Fibroblast of upper back skin (primary cell): Measurements from ENCODE around the gene PDCD4.

Experiments used
- DNase-seq: peaks from one replicate; pipeline ENCODE4 v3.0.0-alpha.2; 2013

PDCD4 gene

DNA sequence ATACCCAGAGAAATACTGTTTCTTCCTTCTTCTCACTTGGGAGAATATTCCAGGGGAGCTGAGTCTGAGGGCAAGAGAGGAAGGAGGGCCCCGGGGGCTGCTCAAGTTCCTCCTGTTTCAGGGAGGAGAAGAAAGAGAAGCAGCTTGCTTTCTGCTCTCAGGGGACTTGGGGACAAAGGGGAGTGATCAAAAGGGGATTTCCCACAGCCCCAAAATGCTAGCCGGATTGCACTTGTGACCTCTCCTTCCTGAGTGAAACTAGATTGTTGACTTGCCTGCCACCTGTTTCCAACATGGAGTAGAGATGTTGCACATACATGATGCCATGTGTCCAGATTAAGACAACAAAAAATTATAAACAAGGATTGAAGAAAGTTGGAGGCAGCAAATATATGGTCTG, 28.7 kb upstream of the PDCD4 start:
- DNase-seq = no peak

DNA sequence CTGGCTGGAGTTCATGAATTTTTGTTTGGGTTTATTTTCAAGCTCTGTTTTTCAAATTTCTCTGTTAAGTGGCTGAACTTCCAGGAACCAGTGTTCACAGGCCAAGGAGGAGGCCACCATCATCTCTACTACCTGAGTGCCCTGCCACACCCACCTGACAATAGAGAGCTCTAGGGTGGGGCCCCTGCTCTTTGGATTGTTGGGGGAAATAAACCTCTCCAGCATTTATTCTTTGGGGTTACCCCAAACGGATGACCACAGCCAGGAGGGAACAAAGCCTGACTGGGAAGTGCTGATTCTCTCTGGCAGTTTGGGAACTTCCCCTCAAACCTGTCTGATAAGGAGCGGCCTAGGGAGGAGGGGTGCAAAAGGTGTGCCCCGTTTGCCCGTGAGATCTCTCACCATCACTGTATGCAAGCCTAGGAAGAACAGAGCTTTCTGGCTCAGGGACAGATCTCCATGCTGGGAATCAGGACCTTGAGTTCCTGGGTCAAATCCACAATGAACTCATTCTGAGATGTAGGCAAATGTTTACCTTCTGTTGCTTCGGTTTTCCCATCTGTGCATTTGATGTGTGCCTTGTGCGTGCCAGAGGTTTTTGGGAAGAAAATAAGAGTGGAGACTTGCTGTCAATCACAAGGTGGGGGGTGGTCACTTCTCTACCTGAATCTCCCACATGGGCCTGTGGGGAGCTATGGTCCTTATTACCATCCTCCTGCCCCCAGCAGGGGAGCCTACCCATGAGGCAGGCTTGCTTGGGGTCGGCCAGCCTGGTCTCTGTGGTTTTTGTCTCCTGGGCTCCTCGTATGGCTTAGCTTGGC, 27.7 kb upstream of the PDCD4 start:
- no peak for DNase-seq

DNA sequence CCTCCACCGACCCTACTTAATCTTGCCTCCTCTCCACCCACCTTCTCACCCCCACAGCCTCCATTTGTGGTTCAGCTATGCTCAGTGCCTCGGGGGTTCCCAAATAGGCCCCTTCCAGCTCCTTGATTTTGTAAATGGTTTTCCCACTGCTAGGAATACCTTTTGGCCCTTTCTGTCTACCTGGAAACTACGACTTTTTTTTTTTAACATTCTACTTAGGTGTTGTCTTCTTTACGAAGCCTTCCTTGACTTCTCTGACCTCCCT, 27.2 kb upstream of the PDCD4 start:
- DNase-seq = no peak

DNA sequence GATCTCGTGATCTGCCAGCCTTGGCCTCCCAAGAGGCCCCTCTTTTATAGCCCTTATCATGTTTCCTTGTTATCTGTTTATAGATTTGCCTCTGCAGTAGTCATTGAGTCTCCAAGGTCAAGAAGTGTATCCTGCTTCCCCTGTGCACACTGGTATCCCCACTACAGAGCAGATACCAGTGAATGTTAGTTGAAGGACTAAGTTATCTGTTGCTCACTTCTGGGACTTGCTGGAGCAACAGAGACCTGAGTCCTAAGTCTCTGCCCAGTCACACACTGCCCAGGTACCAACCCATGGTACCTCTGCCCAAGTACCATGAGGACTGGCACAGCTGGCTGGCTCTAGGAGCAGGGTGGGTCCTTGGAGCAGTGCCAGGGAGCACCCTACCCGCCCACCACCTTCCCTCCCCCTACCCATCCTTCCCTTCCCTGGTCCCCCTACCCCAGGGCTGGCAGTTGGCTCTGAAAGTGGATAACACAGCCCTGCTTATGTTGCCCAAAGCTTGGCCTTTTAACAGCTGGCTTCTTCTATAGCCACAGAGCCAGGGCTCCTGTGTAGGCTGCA, 26.5 kb upstream of the PDCD4 start:
- DNase-seq = no peak

DNA sequence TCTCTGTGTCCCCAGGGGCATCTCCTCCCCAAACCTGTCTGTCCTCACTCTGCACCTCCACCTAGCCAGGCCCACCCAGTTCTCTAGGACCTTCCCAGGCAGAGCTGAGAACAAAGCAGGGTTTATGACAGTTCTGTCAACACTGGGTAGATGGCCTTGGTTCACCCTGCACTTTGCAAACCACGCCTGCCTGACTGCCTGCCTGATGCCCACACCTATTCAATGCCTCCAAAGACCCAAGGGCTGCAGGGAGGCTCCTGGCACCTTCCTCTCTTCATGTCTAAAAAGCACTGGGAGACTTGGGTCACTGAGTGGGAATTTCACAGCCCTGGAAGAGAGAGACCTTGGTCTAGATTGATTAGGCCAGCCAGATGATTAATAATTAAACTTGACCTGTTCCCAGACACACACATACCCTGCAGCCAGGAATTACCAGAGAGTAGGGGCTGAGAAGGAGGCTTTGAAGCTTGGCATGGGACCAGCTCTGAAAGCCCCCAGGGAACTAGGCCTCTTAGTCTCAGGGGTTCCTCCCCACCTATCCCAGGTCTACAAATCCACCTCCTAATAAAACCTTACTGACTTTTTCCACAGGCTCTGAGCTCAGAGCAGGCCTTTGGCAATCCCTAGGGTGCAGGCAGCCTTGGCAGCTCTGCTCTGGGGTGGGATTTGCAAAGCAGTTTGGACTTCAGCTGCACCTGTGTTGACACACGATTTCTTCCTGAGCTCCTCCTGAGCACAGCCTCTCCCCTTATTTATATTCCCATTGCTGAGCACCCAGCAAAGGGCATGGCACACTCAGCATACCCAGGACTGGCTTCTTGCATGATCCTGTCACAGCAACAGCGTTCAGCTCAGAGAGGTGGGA, 25.7 kb upstream of the PDCD4 start:
- DNase-seq = no peak

DNA sequence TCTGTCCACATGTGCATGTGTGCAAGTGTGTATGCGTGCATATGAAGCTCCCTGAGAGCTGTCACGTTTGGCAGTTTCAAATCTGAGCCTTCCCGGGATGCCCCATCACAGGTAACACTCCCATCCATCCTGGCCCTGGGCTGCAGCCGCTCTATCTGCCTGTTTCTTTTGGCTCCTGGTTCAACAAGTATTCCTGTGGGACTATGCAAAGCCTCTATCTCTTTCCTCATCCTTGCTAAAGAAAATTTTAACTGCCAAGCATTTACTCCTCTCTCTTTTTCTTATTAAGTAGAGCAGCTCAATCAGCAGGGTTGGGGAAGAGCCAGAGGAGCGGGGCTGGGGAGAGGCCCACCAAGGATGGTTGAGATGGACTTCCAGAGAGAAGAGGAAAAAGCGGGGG, 24.4 kb upstream of the PDCD4 start:
- DNase-seq = no peak

DNA sequence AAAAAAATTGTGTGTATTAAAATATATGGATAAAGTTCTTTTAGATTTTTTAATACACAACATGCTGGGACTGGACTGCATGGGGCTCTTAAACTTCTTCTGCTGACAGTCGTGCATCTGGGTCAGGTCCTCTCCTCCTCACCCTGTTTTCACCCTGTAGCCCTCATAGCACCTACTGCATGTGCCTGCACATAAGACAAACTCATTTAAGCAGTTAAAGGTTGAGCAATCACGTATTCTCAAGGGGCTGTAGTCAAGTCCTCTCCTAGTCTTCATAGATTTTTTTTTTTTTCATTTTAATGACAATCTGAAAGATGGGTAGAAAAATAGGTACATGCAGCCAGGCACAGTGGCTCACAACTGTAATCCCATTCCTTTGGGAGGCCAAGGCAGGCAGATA, 23.6 kb upstream of the PDCD4 start:
- DNase-seq = no peak

DNA sequence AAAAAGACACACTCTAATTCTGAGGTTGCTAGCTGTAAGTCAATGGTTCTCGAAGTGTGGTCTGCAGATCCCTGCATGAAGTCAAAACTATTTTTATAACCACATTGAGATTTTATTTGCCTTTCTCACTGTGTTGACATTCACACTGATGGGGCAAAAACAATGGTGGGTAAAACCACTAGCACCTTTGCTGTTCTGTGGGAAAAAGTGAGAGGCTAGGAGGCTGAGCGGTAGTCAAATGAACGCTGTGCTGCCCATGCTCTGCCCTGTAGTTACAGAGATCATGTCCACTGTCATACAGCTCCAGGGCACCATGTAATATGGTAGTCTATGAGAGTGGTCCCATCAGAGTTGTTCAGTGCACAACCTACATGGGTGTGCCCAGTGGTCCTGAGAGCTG, 21.6 kb upstream of the PDCD4 start:
- DNase-seq = no peak

DNA sequence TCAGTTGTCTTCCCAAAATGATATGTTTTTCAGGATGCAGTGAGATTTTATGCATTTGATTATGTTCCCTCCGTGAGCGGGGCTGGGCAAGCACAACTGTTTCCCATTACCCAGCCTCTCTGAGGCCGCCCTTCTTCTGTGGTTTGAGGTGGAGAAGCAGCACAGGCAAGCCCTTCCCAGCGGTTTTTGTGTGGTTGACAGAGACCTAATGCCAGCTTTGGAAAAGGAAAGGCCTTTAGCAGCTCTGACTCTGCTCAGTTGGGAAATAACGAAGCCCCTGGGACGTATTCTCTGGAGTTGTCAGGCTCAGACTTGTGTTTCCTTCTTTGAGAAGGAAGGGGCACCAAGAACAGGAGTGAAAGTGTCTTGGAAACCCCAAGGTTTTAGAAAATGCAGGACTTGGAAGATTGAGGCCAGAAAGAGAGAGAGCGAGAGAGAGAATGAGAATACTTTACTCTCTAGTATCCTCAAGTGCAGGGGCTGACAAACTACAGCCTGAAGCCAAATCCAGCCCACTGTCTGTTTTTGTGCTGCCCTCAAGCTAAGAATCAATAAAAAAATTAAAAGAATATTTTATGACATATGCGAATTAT, 20.6 kb upstream of the PDCD4 start:
- peak; percentile 58 for DNase-seq

DNA sequence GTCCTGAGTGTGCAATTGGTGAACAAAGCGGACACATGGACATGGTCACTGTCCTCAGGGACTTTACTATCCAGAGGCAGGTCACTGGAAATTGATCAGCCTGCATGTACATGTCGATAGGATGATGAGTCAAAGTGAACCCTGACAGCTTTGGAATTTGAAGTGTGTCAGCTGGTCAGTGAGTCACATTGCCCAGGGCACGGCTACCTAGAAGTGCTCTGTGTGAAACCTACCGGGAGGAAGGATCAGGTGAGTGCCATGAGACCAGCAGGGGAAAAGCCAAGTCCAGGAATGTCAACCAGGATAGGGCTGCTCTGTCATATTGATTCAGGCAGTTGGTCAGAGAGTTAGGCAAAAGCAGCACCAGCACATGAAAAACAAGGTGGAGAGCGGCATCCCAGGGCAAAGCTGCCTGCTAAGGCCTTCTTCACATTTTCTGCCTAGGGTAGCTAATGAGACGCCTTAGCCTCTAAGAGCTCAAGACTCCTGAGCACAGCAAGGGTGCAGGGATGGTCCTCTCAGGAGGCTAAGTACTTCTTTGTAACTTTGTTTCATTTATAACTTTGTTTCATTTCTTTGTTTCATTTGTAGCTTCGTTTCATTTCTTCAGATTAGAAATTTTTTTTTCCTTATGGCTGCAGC, 19.4 kb upstream of the PDCD4 start:
- DNase-seq = no peak

DNA sequence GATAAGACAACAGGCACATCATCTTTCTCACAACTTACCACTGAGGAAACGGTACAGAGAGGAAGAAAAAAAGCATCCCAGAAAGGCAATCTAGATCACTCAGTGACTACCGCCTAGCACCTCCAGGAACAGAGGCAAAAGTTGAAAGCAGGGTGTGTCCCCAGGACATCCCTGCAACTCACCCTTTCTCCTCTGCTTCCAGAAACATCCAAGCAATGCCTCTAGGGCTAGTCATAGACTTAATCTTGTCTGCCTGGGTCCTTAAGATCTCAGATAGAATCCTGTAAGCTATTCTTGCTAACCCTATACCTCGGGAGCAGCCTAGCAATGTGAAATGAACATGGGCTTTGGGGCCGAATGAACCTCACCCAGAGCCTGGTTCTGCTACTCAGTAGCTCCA, 18.8 kb upstream of the PDCD4 start:
- no peak for DNase-seq

DNA sequence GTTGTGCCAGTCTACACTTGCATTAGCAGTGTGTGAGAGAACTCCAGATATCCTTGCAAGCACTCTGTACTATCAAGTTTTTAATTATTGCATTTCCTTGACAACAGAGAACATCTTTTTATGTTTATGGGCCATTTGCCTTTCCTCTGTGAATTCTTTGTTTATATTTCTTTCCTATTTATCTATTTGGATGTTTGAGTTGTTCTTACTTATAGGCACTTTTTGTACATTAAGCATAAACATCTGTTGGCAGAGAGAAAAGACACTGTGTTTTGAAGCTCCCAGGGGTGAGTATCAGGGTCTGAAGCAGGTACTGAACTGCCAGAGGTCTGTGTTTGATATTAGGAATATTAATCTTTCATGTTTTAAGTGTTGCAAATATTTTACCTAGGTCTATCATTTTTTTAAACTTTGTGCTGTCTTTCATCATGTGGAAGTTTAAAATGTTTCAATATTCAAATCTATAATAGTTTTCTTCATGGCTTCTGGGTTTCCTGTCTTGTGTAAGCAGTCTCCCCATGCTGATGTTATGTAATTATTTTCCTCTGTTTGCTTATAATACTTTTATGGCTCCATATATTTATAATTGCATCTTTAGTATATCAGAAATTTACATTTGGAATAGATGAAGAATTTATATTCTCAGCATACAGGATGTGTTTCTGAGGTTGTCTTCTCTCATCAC, 17.7 kb upstream of the PDCD4 start:
- no peak for DNase-seq

DNA sequence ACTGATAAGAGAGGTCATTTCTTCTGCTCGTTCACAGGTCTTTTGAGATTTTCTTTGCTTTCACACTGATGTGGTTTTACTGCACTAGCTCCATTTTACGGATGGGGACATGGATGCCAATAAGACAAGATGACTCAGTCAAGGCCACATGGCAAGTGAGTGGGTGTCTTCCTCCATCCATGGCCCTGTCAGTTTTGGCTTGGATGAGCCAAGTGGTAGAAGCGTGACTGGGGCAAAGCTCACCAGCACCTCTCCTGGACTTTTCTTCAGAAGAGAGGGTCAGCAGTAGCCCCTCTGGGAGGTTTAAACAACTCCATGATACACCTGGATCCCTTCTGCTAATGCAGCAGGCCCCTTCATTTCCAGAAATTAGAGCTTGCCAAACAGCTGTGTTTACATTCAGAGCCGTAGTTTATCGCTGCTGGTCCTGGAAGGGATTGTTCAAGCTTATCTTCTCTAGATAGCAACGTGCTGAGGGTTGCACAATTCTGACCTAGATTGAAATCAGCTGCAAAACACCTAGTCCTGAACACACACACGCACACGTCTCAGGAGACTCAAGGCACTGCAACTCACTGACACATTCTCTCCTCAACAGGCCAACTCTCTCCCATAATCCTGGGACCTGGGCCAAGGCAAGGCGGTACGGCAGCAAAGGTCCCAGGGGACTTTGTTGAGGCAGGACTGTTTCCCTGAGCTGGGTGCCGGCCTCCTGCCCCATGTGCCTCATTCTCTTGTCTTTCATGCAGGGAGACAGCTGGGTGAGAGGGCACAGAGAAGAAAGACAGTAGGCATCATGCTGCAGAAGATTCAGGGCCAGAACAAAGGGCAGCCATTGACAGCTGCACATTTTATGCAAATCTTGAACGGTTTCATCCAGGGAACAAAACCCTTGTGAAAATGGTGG, 14.2 kb upstream of the PDCD4 start:
- DNase-seq = peak; percentile 48

DNA sequence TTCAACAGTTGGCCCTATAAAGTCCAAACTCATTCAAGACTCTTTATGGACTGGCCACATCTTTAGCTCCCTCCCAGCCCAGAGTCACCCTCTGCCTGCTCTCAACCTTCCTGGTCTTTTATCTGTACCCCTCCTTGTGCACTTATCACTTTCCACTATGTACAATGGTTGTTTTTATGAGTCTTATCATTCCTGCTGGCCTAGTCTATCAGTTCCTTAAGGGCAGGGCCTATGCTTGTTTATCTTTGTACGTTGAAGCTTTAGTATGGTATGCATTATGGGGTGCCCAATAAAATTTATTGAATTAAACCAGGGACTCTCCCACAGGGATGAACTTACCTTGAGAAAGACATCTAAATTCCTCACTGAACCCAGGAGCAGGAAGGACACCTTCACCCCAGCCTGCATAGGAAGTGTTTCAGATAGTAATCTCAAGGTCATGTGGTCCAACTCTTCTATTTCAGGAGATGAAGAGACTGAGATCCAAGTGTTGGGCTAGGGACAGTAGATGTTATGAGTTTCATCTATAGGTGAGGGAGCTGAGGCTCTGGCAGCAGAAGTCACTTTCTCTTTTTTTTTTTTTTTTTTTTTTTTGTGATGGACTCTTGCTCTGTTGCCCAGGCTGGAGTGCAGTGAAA, 13.3 kb upstream of the PDCD4 start:
- DNase-seq = no peak

DNA sequence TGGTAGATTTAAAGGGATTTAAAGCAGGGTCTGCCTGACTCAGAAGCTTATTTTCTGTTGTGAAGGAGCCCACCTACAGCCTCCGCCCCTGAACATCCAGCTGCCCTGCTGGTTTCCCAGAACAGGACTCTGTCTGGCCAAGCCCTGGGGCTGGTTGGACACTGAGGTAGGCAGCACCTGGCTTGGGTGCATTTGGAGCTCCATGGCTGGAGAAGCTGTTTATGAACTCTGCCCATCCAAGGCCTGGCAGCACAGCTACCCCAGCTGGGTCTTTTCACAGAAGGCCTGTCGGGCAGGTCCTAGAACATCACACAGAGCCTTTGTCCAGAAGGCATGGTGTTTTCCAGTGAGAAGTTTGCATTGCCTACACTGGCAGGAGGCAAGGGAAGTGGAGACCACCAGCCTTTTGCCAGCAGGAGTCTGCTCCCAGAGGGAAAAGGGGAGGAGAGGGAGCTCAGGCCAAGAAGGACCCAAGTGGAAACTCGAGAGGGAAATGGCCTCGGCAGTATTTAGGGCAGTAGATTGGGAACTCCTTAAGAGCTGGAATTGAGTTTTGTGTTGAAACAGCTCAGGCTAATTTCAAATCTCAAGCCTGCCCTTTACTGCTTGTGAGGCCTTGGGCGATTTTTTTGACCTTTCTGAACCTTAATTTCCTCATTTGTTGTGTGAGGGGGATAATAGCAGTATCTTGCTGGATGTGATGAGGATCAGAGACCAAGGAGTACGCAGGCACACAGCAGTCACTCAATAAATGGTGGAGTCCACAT, 12.3 kb upstream of the PDCD4 start:
- DNase-seq = no peak

DNA sequence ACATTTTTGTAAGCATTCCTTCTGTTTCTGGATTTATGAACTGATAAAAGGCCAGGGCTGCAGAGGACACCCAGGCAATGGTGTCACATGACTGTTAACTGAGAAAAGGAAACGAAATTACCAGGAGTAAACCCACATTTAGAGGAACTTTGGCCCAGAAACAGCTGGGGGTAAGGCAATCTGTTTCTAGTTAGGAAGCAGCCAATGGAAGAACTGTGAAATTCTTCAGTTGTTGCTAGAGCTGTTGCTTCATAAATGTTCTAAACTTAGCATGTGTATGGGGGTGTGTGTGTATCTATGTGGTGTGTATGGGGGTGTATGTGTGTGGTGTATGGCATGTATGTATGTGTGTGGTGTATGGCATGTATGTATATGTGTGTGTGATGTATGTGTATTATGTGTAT, 11.8 kb upstream of the PDCD4 start:
- peak; percentile 94 for DNase-seq

DNA sequence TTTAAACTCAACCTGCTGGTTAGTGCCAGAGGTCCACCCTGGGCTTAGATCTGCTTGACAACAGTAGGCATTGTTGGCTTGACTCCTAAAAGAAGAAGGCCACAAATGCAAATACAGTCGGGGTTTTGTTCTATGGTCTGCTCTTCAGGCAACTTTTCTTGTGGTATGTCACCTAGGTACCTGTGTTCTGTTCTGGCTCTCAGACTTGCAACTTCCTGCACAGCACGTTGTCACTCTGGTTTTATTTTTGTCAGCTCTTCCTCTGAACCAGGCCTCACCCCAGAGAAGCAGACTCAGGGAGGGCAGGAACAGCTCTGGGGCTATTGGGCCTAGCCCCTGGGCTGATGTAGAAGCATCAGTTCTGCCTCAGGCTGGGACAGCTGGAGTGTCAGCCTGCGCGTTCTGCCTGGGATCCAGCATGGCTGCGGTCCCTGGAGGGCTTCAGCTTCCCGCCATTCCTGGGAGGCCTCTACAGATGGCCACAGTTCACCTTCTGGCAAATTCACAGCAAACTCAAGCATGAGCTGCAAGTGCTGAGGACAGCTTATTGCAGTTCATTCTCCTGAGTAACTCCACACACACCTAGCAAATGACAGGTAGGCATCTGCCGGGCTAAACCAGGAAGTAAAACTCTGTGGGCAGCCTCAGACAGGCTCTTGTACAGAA, 11.0 kb upstream of the PDCD4 start:
- no peak for DNase-seq

DNA sequence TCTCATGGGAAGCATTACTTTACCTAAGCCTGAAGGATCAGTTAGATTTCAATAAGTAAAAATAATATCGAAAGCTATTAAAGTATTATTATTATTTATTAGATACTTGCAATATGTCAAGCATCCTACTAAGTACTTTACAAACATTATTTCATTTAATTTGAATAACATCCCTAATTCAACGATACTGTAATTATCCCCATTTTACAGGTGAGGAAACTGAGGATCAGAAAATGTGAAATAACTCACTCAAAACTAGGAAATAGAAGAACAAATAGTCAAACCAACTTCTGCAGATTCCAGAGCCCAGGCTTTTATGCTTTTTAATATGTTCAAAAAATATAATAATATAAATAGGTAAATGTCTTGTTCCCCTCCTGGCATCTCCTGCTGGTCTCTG, 10.3 kb upstream of the PDCD4 start:
- no peak for DNase-seq

DNA sequence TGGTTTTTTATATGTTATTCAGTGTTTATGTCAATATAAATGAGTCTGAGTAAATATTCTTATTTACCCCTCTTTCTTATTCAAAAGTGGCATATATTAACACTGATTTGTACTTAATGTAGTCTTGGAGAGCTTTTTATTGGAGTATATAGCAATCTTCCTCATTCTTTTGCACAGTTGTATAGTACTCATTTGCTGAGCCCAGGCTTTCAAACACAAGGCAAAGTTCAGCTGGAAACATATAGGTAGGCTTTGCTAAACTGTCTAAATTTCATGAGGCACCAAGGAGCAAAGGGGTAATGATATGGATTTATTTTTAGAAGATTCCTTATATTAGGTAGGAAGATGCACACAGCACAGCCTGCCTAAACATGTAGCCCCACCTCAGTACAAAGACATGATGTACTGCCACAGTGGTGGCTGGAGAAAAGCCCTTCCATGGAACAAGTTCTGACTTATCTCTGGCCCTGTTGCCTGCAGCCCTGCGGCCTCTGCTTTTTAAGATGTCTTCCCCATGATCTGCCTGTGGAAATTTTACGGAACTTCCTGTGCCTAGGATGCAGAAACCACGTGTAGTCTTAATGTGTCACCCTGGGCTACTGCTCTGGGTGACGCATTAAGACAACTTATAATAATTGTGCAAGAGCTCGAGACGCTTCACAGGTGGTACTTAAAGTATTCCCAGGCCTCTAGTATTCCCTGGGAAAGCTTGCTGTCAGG, 9.6 kb upstream of the PDCD4 start:
- no peak for DNase-seq
